ENCODE results near the gene SMARCC1. TPM values are rescaled to one million over a fixed set of nuclear protein-coding genes. Genes with fewer than 3 reads are reported as not detected.

SMARCC1 gene
- total and polyA plus RNA-seq, 8 donors: 9.0 to 58.7 (median 44.2) TPM

DNA sequence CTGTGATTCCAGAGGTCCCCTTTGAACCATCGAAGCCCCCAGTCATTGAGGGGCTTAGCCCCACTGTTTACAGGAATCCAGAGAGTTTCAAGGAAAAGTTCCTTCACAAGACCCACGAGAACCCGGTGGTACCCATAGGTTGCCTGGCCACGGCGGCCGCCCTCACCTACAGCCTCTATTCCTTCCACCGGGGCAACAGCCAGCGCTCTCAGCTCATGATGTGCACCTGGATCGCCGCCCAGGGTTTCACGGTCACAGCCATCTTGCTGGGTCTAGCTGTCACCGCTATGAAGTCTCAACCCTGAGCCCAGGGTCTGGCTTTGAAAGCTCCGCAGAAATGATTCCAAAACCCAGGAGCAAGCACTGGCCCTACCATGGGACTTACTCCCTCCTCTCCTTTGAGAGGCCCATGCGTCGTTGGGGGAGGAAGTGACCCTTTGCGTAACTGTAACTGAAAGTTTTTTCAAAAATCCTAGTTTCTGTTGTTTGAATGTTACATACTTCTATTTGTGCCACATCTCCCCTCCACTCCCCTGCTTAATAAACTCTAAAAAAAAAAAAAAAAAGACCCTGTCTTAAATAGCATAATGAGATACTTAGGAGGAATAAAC, 118.0 kb downstream of the SMARCC1 start:
- Histone ChIP-seq H3K27me3 (no peaks in the 10 kb centered on the region), H3K4me1 (peaks cover 0 to 7% (median 4%) of the 10 kb centered on the region in 3 donors), H3K9me3 (no peaks in the 10 kb centered on the region), H3K4me3 (no peak overlapping the region), H3K36me3 (peaks cover 0 to 7% (median 0%) of the 10 kb centered on the region in 3 donors), H3K27ac (no peak overlapping the region)
- WGBS, 2 donors: 96% methylated on average over 16 of the region's 16 CpGs
- no peak for DNase-seq
- TF ChIP-seq, protein P1, sequence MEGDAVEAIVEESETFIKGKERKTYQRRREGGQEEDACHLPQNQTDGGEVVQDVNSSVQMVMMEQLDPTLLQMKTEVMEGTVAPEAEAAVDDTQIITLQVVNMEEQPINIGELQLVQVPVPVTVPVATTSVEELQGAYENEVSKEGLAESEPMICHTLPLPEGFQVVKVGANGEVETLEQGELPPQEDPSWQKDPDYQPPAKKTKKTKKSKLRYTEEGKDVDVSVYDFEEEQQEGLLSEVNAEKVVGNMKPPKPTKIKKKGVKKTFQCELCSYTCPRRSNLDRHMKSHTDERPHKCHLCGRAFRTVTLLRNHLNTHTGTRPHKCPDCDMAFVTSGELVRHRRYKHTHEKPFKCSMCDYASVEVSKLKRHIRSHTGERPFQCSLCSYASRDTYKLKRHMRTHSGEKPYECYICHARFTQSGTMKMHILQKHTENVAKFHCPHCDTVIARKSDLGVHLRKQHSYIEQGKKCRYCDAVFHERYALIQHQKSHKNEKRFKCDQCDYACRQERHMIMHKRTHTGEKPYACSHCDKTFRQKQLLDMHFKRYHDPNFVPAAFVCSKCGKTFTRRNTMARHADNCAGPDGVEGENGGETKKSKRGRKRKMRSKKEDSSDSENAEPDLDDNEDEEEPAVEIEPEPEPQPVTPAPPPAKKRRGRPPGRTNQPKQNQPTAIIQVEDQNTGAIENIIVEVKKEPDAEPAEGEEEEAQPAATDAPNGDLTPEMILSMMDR (IDR thresholded peaks at IDR 0.05): no peak
- no peak for ATAC-seq
- FAIRE-seq: no peak
- intact Hi-C loops (cut with DNase I): no loop called here

DNA sequence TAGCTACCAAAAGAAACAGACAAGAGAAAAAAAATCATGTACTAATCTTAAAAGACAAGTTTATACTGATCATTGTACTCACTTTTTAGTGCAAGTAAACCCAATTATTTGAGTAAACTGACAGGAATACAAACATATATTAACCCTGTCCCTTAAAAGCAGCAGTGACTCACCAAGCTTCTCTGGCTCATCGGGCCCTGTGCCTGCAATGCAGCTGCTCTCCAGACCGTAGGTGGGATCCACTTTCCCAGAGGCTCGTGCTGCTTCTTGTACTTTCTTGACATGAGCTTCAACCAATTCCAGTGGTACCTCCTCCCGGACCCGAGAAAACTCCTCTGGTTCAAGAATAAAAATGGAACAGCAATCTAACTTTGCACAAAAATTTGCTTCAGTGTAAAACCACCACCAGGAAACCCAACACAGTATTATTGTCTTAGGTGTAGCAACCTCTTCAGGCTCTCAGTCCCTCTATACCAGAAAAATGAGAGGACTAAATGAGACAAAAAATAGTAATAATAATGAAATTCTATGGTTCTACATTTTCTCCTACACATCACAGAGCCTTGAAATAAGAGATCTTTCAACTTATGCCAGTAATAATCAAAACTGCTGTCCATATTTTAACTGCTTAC, 120.5 kb downstream of the SMARCC1 start:
- peaks cover 0 to 7% (median 0%) of the 10 kb centered on the region in 3 donors for H3K36me3 ChIP-seq
- H3K27ac ChIP-seq: no peak overlapping the region
- peaks cover 0 to 7% (median 4%) of the 10 kb centered on the region in 3 donors for H3K4me1 ChIP-seq
- H3K9me3 ChIP-seq: no peaks in the 10 kb centered on the region
- H3K27me3 ChIP-seq: no peaks in the 10 kb centered on the region
- DNase-seq (peak; percentile 38 to 74 (median 62)), ATAC-seq (peak; percentile 94 to 96 (median 94)), FAIRE-seq (no peak)
- TF ChIP-seq, protein P1 (IDR thresholded peaks at IDR 0.05): no peak
- intact Hi-C loops (cut with DNase I): no loop called here
- H3K4me3 ChIP-seq: no peak overlapping the region
- WGBS, 2 donors: 25 to 43% methylated on average over 5 of the region's 5 CpGs

DNA sequence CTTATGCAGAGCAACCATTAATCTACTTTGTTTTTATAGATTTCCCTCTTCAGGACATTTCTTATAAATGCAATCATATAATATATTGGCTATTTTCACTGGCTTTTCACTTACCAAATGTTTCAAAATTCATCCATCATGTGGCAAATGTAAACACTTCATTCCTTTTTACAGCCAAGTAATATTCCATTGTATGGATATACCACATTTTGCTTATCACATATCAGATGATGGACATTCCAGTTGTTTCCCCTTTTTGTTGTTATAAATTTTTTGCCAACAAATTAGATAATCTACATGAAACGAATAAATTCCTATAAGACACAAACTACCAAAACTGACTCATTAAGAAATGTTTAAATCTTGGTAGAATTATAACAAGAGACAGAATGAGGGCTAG, 123.2 kb downstream of the SMARCC1 start:
- Histone ChIP-seq H3K36me3 (peaks cover 0 to 7% (median 0%) of the 10 kb centered on the region in 3 donors), H3K27me3 (no peaks in the 10 kb centered on the region), H3K4me1 (peaks cover 0 to 7% (median 4%) of the 10 kb centered on the region in 3 donors), H3K27ac (no peak overlapping the region), H3K9me3 (no peaks in the 10 kb centered on the region), H3K4me3 (no peak overlapping the region)
- DNase-seq: no peak
- 97 to 100% methylated on average over 1 of the region's 1 CpG for WGBS, 2 donors
- ATAC-seq: no peak
- intact Hi-C loops (cut with DNase I): no loop called here
- FAIRE-seq: no peak
- TF ChIP-seq, protein P1 (IDR thresholded peaks at IDR 0.05): no peak

DNA sequence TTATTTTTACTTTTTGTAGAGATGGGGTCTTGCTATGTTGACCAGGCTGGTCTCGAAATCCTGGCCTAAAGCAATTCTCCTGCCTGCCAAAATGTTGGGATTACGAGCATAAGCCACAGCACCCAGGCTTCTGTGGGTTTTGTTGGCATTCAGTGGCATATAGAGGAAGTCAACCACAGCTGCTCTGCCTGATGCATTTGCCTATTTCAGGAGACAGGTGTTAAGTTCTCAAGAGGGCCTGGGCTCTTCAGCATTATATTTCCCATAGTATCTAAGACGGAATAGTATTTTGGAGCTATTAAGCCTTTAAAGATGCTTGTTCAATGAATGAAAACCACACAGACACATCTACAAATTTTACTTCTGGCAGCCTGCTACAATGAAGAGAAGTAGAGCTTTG, 129.6 kb downstream of the SMARCC1 start:
- WGBS, 2 donors: 43 to 46% methylated on average over 3 of the region's 3 CpGs
- peak in 1 of 6 donors; percentile 10 for DNase-seq
- peaks cover 0 to 11% (median 8%) of the 10 kb centered on the region in 3 donors for H3K4me1 ChIP-seq
- H3K27ac ChIP-seq: no peak overlapping the region
- no peaks in the 10 kb centered on the region for H3K27me3 ChIP-seq
- H3K9me3 ChIP-seq: no peaks in the 10 kb centered on the region
- H3K36me3 ChIP-seq: no peaks in the 10 kb centered on the region
- peak; percentile 42 to 65 (median 60) for ATAC-seq
- TF ChIP-seq, protein P1 (IDR thresholded peaks at IDR 0.05): no peak
- FAIRE-seq: no peak
- H3K4me3 ChIP-seq: no peak overlapping the region
- intact Hi-C loops (cut with DNase I): no loop called here

DNA sequence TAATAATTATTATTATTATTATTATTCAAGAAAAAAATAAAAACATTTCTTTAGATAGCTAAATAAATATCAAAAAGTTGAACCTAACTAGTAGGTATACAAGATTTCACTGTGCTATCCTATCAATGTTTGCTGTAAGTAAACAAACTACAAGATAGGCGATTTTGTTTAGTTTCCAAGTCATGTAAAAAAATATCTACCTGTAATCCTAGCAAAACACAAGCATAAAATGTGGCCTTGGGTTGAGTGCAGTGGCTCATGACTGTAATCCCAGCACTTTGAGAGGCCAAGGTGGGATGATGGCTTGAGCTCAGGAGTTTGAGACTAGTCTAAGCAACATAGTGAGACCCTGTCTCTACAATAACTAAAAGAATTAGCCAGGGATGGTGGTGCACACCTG, 131.4 kb downstream of the SMARCC1 start:
- H3K9me3 ChIP-seq: no peaks in the 10 kb centered on the region

More for the DNA sequence above, 131.4 kb downstream of the SMARCC1 start:
- FAIRE-seq (no peak), DNase-seq (no peak), ATAC-seq (peak in 3 of 4 donors; percentile 29 to 74 (median 51))
- 37 to 43% methylated on average over 1 of the region's 1 CpG for WGBS, 2 donors
- Histone ChIP-seq H3K4me3 (no peak overlapping the region), H3K27ac (no peak overlapping the region), H3K4me1 (peaks cover 0 to 11% (median 8%) of the 10 kb centered on the region in 3 donors), H3K36me3 (no peaks in the 10 kb centered on the region), H3K27me3 (no peaks in the 10 kb centered on the region)
- intact Hi-C loops (cut with DNase I): no loop called here
- TF ChIP-seq, protein P1 (IDR thresholded peaks at IDR 0.05): no peak
